Stimulated activated CD4-positive, alpha-beta T cell treated with anti-CD3 and anti-CD28 coated beads, TNF-alpha, amount 100 ng/mL, for 24 hours (primary cell): Measurements from ENCODE around the gene ZFR2.
A peak's percentile ranks its signal among the peaks of the same experiment; 100 is the strongest.
"Not testable (repeated sequence)": the region's sequence is repeated elsewhere in the genome, so short reads cannot be mapped to it uniquely, and the experiment has no call there.

Experiments used
- DNase-seq, 3 experiments: peaks; one replicate each; pipeline ENCODE4 v3.0.0-alpha.2; 2020; ENCODE audit warnings: low read depth in 3 of 3

Gene ZFR2

DNA sequence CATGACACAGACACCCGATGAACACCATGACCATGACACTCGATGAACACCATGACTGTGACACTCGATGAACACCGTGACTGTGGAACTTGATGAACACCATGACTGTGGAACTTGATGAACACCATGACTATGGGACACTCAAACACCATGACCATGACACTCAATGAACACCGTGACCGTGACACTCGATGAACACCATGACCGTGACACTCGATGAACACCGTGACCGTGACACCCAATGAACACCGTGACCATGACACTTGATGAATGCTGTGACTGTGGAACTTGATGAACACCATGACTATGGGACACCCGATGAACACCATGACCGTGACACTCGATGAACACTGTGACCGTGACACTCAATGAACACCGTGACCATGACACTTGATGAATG lies 31.5 kb downstream of the ZFR2 start:
- no peak for DNase-seq

DNA sequence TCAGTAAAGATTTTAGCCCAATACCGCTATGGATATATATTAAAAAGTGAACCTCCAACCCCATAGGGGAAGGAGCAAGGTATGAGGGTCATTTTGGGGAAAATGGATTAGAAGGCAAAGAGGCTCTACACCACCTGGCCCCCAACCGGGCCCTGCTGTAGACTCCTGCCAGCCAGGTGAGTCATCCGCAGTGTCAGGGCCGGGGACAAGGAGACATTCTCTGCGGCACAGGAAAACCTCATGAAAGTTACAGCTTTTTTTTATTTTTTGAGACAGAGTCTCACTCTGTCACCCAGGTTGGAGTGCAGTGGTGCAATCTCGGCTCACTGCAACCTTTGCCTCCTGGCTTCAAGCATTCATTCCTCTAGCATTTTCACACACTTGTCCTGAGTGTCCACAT lies 32.0 kb downstream of the ZFR2 start:
- no peak for DNase-seq

DNA sequence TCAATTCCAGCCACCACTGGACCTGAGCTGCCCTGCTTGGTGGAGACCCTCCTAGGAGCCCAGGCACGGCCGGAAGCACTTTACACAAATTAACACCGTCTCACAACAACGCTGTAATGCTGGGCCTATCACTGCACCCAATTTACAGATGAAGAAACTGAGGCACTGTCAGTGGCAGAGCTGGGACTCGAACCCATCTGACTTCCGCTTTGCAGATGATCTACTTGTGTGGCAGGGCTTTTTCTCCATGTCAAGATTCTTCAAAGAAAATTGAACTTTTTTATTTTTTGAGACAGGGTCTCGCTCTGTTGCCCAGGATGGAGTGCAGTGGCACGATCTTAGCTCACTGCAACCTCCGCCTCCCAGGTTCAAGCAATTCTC lies 33.8 kb downstream of the ZFR2 start:
- no peak for DNase-seq

DNA sequence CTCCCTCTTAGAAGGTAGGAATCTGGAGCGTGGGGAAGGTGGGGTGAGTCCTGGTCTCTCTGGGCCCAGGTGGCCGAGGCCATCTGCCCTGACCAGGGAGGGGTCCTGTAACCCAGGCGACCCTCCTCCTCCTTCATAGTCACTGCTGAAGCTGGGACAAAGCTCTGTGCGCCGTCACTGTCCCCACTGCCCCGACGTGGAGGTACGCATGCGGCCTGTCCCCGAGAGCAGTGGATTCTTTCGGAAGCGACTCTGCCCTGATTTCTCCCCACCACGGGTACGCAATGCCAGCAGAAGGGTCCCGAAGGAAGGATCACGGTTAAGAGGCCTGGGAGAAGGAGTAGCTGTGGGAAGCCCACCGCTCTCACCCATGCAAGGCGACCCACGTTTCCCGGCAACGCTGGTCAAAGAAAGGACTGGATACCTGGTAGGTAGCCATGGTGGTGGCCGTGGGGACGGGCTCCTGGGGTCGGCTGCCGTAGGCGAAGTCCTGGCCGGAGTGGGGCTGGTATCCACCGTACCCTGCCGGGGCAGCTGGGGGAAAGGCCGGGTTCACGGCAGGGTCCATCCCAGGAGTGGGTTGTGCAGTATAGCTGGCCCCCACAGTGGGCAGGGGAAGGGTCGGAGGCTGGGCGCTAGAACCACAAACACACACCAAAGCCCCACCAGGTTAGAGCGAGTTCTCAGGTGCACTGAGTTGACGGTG lies 34.3 kb downstream of the ZFR2 start:
- DNase-seq = no peak

DNA sequence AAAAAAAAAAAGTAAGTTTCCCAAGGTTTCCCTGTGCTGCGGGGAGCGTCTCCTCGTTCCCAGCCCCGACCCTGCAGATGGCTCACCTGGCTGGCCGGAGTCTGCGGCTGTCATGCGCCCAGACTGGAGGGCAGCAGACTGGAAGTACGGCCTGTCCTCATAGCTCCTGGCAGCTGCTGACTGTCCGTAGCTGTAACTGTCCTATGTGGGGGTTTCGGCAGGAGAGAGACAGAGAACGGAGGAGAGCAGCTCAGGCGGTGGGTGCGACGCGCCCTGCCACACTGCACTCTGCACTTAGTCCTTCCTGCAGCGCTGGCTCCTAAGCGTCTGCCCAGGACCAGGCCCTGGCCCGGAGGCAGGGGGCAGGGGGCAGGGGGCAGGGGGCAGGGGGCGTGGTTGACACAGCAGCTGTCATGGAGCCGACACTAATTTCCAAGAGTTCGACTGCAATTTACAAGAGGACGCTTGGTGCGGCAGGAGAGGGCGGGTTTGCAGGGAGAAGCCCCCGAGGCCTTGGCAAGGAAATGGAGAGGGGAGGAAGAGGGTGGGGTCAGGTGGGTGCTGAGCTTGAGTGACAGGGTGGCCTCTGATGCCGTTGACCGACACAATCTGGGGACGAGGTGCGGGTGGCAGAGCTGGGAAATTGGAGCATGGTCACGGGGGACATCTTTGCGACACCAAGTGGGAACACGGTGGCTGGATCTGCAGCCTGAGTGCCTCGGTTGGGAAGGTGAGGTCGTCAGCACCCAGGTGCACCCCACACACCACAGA lies 35.1 kb downstream of the ZFR2 start:
- no peak for DNase-seq

DNA sequence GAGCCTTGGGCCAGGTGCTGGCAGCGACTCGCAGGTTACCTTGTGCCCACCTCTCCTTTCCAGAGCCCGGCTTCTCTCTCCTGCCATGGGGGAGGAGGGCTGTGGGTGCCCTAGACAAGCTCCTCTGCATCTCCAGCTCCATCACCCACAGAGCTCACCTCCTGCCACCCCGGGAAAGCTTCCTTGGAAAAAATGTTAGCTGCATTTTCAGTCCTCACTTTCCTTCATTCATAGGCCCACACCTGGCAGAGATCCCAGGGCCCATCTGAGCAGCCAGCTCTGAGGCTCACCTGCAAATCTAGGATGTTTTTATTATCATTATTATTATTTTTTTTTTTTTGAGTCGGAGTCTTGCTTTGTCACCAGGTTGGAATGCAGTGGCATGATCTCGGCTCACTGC lies 36.8 kb downstream of the ZFR2 start:
- DNase-seq = no peak

DNA sequence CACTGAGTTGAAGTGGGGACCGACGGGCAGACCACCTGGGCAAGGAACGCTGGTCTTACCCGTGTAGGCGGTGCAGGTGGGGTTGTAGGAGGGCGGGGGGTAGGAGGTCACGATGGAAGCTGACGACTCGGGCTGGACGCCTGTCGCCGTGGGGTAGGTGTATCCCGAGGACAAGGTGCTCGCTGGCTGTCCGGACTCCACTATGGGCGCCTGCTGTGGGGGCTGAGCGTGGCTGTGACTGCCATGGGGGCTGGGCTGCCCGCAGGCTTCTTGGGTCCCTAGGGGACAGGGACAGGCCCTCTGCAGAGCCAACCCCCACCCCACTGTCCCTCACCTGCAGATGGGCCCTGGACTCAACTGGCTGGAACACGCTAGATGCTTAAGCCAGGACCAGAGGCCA lies 37.2 kb downstream of the ZFR2 start:
- no peak for DNase-seq

DNA sequence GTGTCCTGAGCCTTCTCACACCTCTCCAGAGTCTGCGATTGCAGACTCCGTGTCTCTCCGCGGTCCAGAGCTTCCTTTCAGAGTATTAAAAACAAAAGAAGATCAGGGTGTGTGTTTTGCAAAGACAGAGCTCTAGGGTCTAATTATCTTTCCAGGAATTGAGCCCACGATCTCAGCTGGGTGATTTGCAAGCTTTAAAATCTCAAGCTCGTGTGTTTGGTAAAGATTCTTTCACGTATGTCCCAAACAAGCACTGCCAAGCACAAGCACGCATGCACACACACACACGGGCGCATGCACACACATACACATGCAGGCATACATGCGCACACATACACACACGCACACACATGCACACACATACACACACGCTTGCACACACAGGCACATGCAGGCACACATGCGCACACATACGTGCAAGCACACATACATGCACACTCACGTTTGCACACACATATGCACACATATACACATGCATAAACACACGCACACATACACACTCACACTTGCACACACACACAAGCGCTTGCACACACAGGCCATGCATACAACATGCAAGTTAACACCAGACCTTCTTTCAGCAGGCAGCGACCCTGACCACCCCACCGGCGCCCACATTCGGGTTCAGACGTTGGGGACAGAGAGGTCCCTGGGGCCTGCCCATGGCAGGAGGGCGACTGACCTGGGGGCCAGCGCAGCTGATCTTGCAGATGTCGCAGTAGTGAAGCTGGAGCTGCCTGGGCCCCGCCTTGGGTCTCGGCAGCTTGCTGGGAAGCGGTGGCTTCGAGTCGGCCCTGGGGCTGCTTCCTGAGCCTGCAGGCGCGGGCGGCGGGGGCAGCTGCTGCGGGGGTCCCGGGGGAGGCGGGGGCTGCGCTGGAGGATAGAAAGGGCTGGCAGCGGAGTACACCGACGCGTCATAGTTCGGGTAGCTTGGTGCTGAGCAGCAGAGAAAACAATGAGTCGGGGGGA lies 37.9 kb downstream of the ZFR2 start:
- no peak for DNase-seq

DNA sequence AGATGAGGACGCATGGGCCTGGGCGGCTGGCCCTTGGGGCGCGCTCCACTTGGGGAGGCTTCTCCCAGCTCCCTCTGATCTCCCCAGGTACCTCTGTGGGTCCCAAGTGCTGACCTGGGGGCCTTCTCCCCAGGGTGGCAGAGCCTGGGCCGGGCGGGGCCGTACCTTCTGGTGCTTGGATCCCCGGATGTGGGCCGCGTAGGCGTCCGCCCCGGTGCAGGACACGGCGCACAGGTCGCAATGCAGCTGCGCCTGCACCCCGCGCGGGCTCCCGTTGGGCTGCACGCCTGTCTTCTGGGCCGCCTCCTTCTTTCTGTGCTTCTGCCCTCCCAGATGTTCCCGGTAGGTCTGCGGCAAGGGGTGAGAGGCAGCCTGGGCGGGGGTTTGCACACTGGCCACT lies 41.5 kb downstream of the ZFR2 start:
- no peak for DNase-seq

DNA sequence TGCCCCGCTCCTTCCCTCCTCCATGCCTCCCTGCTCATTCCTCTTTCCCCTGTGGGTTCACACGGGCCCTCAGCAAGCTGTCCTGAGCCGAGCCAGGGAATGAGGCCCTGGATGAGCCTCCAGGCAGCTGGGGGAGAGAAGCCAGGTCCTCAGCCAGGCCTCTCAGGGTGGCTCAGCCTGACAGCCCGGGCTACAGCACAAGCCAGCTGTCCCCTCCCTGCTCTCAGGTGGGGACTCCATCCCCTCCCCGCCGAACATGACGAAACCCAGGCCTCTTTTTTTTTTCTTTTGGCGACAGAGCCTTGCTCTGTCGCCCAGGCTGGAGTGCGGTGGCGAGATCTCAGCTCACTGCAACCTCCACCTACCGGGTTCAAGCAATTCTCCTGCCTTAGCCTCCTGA lies 42.7 kb downstream of the ZFR2 start:
- no peak for DNase-seq

DNA sequence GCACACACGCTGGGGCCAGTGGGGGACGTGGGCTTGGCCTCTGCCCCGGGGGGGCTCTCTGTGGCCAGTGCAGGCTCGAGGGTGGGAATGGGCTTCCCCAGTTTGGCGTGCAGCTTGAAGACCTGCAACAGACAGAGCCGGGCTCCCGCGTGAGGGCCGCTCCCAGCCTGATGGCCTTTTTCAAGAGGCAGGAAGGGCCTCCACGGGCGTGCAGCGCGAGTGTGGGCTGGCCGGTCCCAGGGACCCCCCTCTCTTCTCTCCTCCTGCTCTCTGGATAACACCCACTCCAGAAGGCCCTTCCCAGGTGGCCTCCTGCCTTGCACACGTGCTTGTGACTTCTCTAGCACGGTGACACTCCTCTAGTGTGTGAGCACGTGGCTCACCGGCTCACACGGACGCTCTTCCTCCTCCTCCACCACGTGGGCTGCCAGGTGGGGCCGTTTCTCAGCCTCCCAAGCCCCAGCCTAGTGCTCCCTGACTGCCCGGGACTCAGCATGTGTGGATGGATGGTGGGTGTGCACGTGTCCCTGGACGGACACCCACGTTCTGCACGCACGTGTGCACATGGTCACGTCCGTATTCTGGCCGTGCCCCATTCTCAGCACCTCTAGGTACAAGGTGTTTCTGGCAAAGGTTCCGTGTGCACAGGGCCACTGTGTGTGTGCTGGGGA lies 43.4 kb downstream of the ZFR2 start:
- DNase-seq = no peak

DNA sequence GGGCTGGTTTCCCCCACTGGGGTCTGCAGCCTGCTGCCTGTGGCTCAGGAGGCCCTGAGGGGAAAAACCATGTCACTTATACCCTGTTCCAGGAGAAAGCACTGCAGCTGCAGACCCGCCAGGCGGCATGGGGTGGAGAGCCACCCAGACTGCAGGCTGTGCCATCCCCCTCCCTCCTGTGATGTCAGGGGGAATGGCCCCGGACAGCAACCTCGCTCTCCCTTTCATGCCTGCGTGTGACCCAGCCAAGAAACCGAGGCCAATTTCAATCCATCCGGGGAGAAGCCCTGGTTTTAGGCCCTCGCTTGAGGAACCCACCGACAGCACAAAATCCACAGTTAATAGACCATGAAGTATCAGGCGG lies 45.5 kb downstream of the ZFR2 start:
- no peak for DNase-seq

DNA sequence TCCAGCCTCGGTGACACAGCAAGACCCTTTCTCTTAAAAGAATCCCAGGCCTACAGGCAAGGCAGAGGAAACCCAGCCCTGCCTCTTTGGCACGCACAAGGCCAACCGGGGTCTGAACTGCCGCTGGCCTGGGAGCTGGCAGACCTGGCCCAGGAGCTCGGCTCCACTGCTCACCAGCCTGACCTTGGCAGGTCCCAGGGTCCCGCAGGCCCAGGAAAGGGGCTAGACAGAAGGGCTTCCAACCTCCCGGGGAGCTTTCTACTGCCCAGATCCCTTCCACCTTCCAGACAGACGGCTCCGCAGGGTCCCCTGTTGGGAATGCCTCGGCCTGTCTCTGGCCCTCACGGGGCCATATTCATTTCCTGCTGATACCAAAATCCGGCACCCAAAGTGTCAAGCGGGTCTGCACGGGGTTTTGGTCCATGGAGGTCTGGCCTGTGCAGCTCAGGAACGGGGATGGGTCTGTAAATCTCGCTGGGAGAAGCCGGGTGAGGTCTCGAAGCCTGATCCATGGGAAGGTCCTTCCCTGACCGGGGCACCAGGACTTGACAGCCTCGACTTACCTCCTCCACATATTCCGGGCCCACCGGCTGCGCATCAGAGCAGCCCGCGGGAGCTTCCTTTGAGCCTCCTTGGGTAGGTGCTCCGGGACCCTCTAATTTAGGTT lies 46.0 kb downstream of the ZFR2 start:
- no peak for DNase-seq

DNA sequence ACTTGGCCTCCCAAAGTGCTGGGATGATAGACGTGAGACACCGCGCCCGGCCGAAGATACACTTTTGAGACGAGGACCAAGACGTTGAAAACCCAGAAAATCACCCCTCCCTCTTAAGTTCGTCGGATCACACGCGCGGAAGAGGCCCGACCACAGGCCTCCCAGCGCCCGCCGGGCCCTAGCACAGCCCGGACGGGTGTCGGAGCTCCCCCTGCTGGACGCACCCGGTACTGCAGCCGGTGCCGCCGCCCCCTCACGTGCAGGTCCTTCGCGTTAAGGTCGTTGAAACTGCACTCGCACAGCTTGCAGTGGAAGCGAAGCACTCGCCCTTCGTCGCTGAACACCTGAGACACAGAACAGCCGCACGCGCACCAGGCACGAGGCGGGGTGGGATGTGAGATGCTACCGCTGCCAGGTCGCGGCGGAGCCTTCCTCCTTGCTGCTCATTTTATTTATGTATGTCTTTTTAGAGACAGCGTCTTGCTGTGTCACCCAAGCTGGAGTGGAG lies 46.9 kb downstream of the ZFR2 start:
- peak; percentile 77 to 87 (median 79) for DNase-seq

DNA sequence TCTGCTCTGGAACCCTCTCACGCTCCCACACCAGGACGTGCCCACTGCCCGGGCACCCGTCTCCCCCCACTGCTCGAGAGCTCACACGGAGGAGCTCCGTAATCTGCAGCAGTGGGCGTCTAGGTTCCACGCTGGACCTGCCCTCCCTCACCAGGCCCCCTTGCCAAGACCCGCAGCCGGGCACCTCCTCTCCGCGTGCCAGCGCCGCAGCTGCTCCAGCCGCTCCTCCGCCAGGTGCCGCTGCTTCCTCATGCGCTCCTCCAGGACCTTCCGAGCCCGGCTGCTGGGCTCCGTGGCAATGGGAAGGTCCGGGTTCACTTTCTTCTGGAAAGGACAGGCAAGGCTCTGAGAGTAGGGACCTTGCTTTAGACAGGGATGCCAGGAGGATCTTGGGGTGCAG lies 47.7 kb downstream of the ZFR2 start:
- DNase-seq = no peak

DNA sequence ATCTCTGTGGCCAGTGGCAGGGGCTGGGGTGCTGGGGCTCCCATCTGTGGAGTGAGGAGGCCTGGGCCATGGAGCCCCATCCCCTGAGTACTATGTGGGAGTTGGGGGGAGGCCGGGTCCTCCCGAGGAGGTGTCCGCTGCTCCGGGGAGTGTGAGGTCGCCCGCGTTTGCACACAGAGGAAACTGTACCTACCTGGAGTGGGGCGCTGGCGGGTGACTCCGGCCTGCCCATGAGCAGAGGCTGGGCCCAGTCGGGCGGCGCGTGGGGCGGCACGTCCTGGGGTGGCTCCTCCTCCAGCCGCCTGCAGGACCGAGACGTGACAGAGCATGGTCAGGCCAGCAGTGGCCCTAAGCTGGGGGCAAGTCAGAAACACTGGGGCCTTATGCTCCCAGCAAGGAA lies 48.8 kb downstream of the ZFR2 start:
- DNase-seq = no peak

DNA sequence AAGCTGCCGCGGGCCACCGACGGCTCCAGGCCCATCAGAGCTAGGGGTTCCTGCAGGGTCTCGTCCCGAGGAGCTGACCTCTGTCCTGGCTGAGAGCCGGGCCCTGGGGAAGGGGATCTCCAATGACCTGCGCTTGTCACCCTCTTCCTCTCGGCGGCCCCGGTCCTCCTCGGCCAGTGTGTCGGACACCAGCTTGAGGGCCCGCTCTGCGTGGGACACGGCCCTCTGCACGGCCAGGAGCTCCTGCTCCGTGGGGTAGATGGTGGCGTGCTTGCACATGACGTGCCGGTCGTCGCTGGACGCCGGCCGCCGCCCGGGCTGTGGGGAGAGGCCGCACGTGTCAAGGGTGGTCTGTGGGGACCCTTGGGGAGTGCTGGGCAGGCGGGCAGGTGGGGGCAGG lies 49.9 kb downstream of the ZFR2 start:
- DNase-seq = no peak

DNA sequence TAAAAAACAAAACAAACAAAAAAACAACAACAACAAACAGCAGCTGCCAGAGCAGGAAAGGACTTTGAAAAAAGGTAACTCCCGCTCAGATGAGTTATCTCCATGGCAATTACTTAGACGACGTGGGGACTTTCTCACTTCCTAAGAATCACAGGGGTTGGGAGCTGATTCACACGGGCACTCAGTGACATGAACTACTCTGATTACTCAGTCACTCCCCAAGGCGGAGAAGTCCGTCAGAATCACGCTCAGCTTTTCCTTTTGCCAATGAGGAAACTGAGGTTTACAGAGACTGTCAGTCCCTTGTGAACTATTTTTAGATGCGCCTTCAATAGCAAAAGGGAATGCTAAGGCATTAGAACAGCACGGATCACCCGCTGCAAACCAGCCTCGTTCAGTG lies 50.4 kb downstream of the ZFR2 start:
- peak in 2 of 3 experiments; percentile 32 to 46 for DNase-seq

DNA sequence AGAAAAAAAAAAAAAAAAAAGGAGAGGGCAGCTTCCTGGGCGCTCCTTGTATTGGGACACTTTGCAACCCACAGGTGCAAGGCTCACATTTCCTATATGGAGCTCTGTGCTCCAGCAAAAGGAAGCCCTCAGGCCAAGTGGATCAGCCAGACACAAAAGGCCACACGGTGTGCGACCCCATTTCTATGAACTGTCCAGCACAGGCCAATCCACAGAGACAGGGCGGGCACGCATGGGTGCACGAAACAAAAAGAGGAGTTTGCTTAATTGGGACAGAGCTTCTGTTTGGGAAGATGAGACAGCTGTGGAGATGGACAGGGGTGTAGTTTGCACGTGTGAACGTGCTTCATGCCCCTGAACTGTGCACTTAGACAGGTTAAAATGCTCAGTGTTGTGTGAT lies 51.1 kb downstream of the ZFR2 start:
- DNase-seq = no peak

DNA sequence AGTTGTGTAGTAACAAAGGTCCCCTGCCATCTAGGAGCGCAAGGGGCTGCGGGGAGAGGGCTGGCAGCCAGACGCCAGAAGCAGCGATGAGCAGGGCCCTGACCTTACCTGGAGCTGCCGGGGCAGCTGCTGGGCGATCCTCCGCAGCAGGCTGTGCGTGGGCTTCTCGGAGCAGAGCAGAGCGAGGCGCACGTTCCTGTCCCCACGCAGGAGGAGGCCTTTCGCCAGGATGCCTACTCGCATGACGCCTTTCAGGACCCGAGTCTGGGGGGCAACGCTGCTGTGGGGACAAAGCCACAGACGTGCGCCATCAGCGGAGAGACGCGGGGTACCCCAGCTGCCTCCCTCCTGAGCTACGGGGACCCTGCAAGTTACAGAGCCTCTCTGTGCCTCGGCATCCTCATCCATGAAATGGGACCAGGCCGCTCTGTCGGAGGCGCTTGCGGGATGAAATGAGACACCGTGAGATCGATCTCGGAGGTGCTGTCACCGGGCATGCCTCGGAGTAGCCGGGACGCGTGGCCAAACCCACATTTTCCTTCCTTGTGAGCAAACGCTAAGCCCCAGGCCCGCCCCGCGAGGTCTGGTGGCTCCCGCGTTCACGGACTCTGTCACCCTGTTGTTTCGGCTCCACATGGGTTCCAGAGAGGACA lies 52.1 kb downstream of the ZFR2 start:
- no peak for DNase-seq

DNA sequence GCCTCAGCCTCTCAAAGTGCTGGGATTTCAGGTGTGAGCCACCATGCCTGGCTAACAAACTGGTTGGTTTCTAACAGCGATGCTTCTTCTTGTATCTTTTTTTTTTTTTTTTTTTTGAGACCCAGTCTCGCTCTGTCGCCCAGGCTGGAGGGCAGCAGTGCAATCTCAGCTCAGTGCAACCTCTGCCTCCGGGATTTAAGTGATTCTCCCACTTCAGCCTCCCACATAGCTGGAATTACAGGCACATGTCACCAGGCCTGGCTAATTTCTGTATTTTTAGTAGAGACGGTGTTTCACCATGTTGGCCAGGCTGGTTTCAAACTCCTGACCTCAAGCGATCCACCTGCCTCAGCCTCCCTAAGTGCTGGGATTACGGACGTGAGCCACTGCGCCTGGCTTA lies 52.7 kb downstream of the ZFR2 start:
- DNase-seq = not testable (repeated sequence)
